OCI-M1 (cell line): Measurements from ENCODE around the gene GPATCH2L.

Source experiments
- DNase-seq: peaks from one replicate; lab custom pipeline; 2025; lab: John Stamatoyannopoulos, UW

The GPATCH2L gene

DNA sequence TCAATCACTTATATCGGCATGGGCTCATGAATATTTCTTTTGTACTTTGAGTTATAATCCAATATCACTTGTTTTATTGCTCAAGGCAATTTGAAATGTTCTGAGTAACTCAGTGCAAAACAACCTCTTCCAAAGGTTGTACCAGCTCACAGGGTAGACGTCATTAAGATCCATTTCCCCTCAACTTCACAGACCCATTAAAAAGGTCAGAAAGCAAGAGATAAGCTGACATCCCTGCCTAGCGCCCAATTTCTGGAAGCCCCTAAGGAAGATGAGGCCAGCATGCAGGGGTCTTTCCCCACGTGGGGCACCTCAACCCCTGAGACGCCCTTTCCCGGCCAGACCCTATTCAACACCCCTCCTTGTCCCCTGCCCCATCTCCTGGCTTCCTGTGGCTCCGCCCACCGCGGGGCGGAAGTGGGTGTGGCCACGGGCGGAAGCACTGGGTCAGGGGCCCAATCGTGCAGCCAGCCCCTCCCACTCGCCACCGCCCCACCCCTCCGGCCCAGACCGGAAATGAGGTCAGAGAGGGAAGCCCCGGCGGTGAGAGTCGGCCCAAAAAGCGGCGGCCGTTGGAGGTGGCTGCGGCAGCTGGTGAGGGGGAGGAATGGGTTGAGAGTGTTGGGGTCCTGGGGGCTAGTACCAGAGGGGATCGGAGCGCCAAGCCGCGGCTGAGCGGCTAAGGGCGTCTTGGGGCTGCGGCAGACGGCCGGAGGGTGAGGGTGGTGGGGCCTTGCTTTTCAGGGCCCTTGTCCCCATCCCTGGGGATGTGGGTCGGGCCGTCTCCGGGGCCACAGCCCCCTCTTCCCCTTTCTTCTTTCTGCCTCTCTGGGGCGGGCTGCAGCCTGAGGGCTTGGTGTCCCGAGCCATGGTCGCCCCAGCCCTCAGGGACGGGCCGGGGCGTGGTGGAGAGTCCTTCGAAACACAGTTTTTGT lies at the start of gene GPATCH2L:
Gene GPATCH2L (plus strand): TSS at position 525 of the 935 bp plus-strand sequence. CDS start 2,442 bp downstream, outside the sequence.
- DNase-seq: peak; percentile 94

DNA sequence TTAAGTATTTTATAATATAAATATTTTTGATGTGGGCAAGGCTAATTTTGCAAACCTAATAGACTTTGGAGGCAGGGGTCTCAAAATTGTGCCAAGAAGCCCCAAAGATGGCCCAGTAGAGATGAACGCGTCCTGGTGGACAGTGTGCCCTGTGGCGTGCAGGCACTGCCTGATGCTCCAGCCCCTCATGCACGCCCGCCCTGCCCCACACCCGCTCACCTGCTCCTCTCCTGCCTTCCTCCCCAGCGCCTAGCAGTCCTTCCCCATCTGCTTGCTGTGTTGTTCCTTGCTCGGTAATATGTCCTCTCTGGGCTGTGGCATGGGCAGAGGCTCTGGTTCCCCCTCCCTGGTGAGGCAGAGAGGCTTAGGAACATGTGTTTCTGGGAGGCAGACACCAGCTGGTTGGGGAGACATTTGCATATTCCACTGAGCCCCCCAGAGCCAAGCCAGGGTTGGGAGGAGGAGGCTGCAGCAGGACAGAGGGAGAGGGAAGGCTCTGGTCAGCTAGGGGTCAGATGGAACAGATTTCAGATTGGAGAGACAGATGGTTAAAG lies 46.8 kb upstream of the GPATCH2L start:
- no peak for DNase-seq

DNA sequence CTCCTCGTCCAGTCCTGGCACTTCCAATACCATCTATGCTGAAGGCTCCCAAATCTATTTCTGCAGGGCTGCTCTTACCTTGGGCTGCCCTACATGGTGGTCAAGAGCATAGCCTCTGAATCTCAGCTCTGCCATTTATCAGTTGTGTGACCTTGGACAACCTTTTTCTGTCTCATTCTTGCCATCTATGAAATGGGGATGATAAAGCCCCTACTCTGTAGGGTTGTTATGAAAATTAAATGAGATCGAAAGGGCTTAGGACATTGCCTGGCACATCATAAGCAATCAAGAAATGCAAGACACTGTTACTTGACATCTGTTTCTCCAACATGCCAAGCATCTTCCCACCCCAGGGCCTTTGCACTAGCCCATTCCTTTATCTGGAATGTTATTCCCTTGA lies 45.5 kb upstream of the GPATCH2L start:
- no peak for DNase-seq

DNA sequence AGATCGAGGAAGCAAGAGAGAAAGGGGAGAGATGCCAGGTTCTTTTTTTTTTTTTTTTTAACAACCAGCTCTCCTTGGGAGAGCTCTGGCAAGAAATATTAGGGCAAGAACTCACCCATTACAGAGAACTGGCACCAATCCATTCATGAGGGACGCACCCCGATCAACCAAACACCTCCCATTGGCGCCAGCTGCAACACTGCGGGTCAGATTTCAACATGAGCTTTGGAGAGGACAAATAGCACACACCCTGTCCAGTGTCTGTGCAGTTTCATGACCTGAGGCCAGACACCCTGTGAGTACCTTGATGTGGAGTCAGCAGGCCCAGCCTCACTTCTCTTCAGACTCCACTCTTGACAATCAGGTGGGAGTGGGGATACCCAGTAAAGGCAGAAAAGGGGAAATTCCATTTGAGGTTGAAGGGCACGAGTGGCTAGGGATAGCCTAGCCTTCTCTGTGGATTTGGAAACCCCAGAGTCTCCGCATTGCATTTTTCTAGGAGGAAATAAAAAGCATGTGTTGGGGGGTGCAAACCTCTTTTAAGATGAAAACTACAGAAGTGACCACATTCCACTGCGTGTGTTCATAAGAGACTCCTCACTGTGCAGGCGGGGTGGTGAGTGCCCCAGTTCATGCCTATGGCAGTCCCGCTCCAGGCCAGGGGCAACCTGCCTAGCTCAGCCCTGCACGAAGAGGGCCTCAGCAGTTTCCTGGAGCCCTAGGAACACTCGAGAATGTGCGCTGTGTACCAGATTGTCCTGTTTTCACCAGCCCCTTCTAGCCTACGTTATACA lies 42.4 kb upstream of the GPATCH2L start:
- no peak for DNase-seq

DNA sequence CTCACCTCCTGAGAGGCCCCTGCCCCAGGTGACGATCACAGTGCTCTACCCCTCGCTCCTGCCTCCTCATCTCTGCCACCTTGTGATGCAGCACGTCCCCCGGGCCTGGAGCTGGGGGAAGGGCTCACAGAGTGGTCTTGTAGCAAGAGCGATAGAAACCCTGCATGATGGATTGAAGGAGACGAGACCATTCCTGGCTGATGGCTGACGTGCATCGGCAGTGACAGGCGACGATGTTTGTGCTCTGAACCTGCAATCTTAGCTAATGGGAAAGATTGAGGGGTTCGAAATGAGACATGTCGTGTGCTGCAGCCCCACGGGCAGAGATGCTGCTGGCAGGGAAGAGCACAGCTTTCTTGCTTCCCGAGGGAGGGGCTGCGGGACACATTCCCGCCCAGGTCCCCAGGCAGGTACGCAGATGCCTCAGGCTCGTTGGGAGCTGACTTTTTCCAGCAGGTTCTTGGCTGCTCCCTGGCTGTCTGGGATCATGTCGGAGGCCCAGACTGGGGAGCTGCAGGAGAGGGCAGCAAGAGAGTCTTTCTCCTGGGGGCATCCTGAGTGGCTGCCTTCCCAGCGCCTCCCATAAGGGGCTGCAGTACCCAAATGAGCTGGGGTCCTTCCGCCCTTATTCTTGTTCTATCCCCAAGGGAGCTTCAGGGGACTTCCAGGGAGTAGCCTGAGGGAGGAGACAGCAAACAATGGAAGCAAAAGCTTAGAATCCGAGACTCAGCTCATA lies 38.7 kb upstream of the GPATCH2L start:
- no peak for DNase-seq

DNA sequence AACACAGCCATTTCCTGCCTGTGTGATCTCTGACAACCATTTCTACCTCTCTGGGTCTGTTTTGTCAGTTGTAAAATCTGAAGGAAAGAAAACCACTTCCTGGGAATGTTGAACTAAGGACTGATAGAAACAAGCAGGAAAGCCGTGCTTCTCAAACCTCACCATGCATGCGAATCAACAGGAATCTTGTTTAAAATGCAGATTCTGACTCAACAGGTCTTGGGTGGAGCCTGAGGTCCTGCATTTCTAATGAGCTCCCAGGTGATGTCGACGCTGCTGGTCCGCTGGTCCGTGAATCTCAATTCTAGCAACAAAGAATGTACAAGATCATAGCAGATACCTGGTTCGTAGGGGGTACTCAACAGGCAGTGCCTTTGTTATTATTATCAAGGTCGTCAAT lies 38.0 kb upstream of the GPATCH2L start:
- DNase-seq: no peak

DNA sequence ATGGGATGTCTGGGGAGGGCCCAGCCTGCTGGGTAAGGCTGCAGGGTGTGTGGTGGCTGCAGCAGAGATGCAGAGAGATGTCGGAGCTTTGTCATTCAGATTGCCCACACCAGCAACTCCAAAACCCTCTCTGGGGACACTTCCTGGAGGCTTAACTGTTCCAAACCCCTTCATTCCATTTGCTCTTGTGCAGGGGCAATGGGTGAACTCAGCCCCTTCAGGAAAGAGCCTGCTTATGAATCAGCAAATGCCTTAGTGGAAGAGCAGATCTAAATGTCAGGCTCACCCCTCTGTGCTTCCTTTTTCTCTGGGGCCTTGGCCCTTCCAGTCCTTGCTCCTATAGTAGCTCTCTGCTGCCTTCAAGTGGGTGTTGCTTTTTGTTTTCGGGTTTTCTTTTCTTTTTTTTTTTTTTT lies 36.7 kb upstream of the GPATCH2L start:
- peak; percentile 34 for DNase-seq

DNA sequence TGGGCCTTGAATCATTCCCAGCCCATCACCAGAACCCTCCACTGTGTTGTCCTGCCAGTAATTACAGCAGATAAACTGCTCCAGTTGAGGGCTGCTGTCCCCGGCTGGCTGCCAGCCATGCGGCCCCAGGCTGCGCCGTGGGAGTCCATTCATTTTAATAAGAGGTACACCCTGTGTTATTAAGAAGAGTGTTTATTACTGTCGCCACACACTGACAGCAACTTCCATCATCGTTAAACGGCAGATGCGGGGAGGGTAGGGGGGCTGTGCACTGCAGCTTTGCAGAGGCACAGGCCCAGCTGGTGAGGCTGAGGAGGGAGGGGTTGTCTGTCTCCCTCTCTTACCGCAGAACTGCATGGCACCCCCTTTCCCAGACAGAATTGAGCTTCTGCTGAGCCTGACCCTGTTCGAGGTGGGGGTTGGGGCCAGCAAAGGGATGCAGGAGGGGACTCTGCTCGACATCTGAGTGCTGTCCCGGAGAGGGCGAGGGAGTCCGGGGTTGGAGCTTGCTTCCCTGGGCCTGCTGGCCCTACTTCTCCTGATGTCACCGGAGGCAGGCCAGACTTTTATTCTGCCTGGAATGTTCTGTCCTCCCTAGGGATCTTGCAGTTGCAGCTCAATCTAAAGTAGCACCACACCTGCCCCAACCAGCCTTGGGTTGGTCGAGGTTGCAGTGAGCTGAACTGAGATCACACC lies 33.8 kb upstream of the GPATCH2L start:
- DNase-seq: no peak

DNA sequence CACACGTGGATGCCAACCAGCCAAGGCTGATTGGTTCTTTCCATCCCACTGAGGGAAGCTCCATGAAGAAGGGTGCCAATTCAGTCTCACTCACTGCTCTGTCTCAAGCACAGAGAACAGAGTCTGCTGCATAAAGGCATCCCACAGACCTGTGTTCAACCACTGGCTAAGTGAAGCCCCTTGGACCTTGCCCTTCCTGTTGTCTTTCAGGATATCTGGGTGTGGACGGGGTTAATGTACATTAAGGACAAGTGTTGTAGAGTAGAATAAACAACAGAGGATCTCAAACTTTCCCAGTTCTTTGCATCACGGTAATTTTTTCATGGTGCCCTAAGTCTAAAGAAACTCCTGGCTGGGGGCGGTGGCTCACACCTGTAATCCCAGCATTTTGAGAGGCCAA lies 33.1 kb upstream of the GPATCH2L start:
- DNase-seq: no peak

DNA sequence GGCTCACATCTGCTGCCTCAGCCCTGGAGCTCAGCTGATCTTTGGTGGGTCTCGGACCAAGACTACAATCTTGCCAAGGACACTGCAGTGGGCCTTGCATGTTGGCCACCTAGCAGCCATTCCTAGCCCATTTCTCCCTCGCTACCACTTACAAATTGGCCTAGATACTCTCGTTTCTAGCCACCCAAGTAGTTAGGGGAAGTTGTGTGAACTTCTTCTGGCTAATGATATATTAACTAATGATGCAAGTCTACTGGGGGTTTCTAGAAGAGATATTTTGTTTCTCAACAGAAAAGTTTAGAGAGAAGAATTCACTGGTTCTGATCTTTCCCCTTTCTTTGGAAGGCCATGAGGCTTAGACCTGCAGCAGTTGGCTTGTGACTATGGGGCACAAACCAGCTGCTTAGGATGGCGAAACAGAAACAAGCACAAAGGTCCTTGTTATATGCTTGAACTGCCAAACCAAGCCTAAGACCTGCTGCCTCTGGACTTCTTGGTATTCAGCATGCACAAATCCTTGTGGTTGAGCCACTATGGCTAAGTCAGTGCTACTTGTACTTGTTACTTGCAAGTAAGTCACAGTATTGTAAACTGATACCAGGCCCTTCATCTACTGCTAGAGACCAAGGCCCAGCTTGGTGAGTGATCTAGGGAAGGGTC lies 30.5 kb upstream of the GPATCH2L start:
- DNase-seq: no peak

DNA sequence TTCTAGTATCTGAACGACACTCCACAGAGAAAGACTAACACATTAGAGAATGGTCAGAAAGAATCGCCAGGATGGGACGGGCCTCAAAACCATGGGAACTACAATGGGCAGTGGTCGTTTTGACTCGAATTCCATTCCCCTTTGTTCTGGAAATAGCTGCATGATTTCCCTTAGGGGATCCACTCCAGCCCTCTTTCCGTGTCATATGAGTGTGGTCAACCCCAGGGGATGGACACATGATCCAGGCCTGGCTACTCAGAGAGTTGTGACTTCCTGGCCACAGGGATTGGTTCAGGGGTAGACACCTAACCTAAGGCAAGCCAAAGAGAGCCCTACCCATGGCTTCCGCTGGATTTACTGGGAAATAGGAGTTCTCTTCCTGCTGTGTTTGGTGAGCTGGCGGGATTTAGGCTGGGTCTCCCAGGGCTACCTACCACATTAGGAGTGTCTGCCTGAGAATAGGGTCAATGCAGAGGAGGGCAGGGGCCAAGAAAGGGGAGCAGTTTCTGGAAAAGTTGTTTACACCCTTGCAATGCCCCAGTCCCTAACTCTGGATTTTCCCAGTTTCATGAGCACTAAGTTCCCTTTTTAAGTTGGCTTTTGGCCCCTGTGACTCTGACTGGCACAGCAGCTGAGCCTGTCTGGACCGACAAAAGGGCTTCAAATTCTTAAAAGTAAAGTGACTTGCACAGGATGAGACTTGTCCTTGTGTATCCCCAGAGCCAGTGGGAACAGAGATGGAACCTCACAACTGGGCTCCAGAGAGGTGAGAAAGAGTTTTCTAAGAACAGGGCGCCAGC lies 28.1 kb upstream of the GPATCH2L start:
- no peak for DNase-seq

DNA sequence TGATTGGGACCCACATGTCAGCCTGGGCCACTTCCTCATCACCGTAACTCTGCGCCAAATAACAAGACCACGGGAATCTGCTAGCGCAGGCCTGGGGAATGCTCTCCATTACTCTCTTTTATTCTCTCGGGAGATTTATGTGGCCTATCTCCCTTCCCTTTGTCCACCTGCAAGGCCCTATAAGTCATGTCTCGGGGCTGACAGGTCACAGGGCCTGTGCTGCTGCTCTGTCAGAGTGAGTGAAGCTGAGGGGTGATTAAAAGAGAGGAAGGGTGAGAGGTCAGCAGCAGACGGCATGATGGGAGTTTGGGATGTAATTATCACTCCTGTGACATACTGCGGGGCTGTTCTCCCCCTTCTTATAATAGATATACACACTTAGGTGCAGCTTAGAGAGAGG lies 26.2 kb upstream of the GPATCH2L start:
- no peak for DNase-seq

DNA sequence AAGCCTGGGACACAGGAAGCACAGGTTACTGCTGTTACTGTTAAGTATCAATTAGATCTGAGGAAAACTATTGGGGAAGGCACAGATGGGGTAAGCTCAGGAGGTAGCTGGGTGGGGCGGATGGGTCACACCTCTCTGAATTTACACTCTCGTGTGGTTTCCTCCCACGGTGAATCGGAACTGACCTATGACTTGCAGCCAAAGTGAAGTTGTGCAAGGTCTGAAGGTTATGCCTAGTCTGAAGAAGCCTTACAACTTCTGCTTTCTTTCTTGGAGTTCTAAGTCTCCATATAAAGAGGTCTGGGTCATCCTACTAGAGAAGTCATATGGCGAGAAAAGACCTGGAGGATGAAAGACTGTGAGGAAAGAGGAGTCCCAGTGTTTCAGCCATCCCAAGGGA lies 25.6 kb upstream of the GPATCH2L start:
- DNase-seq: no peak

DNA sequence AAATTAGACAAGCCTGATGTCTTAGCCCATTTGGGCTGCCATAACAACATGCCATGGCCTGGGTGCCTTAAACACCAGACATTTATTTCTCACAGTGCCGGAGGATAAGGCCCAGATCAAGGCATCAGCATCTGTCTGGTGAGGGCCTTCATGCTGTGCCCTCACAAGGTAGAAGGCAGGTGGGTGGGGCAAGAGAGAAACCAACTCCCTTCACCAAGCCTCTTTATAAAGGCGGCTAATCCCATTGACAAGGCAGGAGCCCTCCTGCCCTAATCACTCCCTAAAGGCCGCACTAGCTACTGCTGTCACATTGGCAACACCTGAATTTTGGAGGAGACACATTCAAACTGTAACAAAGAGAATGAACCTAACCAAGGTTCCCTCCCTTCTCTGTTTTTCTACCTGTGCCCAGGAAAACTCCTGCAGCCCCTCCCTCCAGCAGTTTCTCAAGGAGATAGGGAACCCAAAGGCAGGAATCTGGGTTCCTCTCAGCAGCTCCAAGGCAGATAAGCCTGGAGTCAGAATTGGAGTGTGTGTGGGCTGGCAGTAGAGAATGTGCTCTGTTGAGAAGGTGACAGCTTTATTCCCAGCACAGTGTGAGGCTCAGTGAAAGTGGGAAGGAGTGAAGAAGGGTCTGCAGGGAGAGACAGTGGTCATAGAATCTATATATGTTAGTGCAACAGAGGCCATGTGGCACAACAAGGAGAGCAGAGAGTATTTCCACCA lies 21.7 kb upstream of the GPATCH2L start:
- DNase-seq: no peak

DNA sequence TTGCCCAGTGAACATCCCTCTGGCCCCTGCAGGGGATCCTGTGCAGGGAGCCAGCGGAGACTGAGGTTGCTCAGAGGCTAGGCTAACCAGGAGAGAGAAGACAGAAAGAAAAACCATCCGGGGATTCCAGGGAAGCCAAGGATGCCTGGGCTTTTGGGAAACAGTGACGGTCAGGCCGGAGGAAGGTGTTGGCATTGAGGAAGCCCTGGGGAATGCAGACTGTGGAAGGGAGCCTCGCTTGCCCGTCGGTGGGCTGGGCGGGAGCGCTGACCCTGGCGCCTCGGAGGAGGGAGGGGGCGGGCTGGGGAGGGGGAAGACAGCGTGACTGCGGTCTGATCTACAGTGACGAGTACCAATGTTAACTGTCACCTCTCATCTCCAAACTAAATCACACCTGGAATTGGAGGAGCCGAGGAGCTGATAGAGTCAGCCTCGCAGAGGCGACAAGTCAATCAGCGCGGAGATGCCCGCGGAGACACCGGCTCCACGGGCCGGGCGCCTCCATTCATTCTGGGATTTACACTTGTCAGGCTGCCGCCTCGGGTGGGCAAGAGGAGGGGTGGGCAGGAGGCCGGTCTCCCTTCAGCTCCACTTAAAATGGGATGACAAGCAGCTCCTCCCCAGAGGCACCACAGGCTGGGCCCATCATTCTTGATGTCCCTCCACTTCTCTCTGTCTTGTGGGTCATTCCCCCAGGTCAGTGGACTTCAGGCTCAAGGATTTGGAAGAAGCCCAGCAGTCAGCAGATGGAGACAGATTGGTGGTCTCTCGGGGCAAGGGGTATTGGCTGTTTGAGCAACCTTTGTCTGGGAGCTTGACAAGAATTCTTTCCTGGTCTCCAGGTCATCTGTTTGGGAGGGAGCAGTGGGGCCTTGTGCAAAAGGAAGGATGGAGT lies 20.4 kb upstream of the GPATCH2L start:
- no peak for DNase-seq

DNA sequence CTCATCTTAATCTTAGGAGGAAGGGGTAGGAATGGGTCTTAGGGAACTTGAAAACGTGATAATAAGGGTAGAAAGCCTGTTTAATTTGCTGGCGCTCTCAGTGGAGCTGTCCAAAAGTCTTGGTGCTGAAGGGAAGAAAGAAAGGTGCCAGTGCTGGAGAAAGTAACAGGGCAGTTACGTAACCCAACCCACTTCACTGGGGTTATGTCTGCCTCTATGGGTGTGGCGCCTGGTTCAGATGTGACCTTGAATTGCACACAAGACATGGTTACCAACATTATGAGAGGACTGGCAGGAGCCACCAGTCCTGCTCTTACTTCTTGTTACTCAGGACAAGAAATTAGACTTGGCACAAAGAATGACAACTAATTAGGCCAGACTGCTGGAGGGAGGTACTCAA lies 18.6 kb upstream of the GPATCH2L start:
- peak; percentile 40 for DNase-seq

DNA sequence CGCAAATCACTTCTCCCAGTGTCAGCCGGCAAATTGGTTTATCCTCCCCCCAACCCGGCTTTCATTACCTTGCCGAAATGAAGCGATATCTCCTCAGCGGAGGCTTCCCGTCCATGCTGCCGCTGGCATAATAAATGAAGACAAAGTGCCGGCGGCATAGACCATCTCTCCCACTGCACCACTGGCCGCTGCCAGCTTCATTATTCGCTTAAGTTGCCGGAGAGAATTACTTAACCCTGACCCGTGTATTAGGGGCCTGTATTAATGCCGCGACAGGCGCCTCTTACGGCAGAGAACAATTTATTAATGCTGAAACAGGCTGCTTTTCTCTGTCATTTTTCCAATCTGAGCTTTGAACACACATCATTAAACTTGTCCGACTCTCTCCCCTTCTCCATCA lies 17.5 kb upstream of the GPATCH2L start:
- no peak for DNase-seq

DNA sequence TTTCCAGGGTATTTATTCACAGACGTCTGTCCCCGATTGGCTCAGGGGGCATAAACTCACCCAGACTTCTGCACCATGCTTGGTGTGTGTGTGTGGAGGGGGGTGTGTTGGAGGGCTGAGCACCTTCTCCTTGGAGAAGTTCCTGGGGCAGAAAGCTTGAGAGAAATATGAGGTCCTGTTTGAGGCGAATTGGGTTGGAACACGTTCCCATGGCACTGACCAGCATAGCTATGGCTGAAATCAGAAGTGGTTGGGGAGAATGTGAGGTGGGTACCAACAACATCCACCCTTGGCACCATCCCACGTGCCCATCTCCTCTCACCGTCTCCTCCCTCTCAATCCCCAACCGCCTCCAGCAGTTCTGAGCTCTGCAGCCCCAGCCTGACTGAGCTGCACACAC lies 16.0 kb upstream of the GPATCH2L start:
- DNase-seq: no peak
